C4-2B (cell line): Measurements from ENCODE around the gene TBX2.

Source experiments
- CTCF ChIP-seq: fragments of 450-650 bp; conservative IDR thresholded peaks from 2 replicates; pipeline ENCODE4 v1.5.1; 2017; ENCODE audit warnings: mild to moderate bottlenecking
- ZFX ChIP-seq: fragments of 450-650 bp; IDR thresholded peaks from 2 replicates; pipeline ENCODE4 v1.6.1; 2017

DNA sequence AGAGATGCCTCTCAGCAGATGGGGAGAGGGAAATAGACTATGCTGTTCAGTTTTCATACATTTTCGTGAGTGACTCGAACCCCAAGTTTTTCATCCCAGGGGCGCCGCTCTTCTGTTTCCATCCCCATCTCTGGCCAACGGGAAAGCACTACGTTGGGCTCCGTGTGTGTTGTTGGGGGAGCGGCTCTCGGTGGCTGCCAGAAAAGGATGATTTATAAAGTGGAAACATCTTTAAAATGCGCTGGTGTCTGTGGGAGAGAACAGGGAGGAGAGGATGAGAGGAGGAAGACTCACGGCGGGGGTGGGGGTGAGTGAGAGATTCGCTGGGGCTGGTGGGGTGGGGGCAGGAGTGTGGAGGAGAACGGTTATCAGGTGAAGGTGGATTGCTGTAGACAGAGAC, 58.4 kb downstream of the TBX2 start:
- no peak for TF ChIP-seq CTCF
- TF ChIP-seq ZFX = no peak
